HEK293T (cell line): ENCODE results near the gene XRCC6.

ENCODE experiments used
- CTCF ChIA-PET: fragments of 350-600 bp; formaldehyde crosslinking; extraction: SDS; loops from one replicate; lab custom pipeline; 2021; ENCODE audit warnings: antibody characterized with exemption, inconsistent platforms; lab: Yijun Ruan, JAX
- POLR2A ChIA-PET: fragments of 350-600 bp; formaldehyde crosslinking; extraction: SDS; loops from one replicate; lab custom pipeline; 2020; ENCODE audit warnings: antibody characterized with exemption, inconsistent platforms; lab: Yijun Ruan, JAX
- DNase-seq: peaks from one replicate; pipeline ENCODE4 v3.0.0; 2012; ENCODE audit warnings: mixed read lengths; ENCODE audit errors: extremely low spot score
- ARNT ChIP-seq: fragments of 450-650 bp; IDR thresholded peaks from 2 replicates; pipeline ENCODE4 v1.6.1; 2017; ENCODE audit warnings: mild to moderate bottlenecking
- BHLHE40 ChIP-seq: fragments of 450-650 bp; IDR thresholded peaks from 2 replicates; pipeline ENCODE4 v1.6.1; 2016; ENCODE audit warnings: mild to moderate bottlenecking, moderate library complexity, borderline replicate concordance
- CTBP1 ChIP-seq: fragments of 450-650 bp; IDR thresholded peaks from 2 replicates; pipeline ENCODE4 v1.6.1; 2016; ENCODE audit warnings: borderline replicate concordance
- ELF4 ChIP-seq: fragments of 450-650 bp; IDR thresholded peaks from 2 replicates; pipeline ENCODE4 v1.6.1; 2017; ENCODE audit warnings: antibody characterized with exemption
- FOXA1 ChIP-seq: fragments of 450-650 bp; IDR thresholded peaks from 2 replicates; pipeline ENCODE4 v1.6.1; 2016; ENCODE audit warnings: mild to moderate bottlenecking
- FOXK2 ChIP-seq: fragments of 450-650 bp; IDR thresholded peaks from 2 replicates; pipeline ENCODE4 v1.6.1; 2016; ENCODE audit warnings: mild to moderate bottlenecking
- FOXM1 ChIP-seq: fragments of 450-650 bp; IDR thresholded peaks from 2 replicates; pipeline ENCODE4 v1.6.1; 2017; ENCODE audit warnings: mild to moderate bottlenecking, borderline replicate concordance
- HDGF ChIP-seq: fragments of 450-650 bp; IDR thresholded peaks from 2 replicates; pipeline ENCODE4 v1.6.1; 2017; ENCODE audit warnings: antibody characterized with exemption, borderline replicate concordance
- L3MBTL2 ChIP-seq: fragments of 450-650 bp; conservative IDR thresholded peaks from 2 replicates; pipeline ENCODE4 v1.6.1; 2016; ENCODE audit warnings: mild to moderate bottlenecking
- LEF1 ChIP-seq: fragments of 450-650 bp; IDR thresholded peaks from 2 replicates; pipeline ENCODE4 v1.6.1; 2017; ENCODE audit warnings: mild to moderate bottlenecking, borderline replicate concordance
- NFRKB ChIP-seq: fragments of 450-650 bp; IDR thresholded peaks from 2 replicates; pipeline ENCODE4 v1.6.1; 2016; ENCODE audit warnings: mild to moderate bottlenecking, moderate library complexity
- PKNOX1 ChIP-seq: fragments of 450-650 bp; IDR thresholded peaks from 2 replicates; pipeline ENCODE4 v1.6.1; 2016
- SP1 ChIP-seq: fragments of 450-650 bp; IDR thresholded peaks from 2 replicates; pipeline ENCODE4 v1.6.1; 2017
- SUZ12 ChIP-seq: fragments of 450-650 bp; IDR thresholded peaks from 2 replicates; pipeline ENCODE4 v1.6.1; 2016; ENCODE audit warnings: mild to moderate bottlenecking
- TARDBP ChIP-seq: fragments of 450-650 bp; IDR thresholded peaks from 2 replicates; pipeline ENCODE4 v1.6.1; 2016
- ZNF384 ChIP-seq: fragments of 450-650 bp; IDR thresholded peaks from 2 replicates; pipeline ENCODE4 v1.6.1; 2016

Gene XRCC6

GRCh38 chr22:41687901-41688364 is 66.8 kb downstream of the XRCC6 start:
- peak; percentile 34 for DNase-seq
- ChIA-PET CTCF (interaction anchor here (1.0 to 3.9 kb wide), 2 partner anchors 9 to 15 kb away, joined by 3 to 15 read pairs; no protein-coding TSS in a partner anchor), POLR2A (interaction anchor here (0.5 to 3.3 kb wide), 18 partner anchors 10 to 371 kb away, joined by 3 to 39 read pairs (median 3); partner anchors contain the start of genes CCDC134, CENPM, SREBF2 and TOB2)
- TF ChIP-seq L3MBTL2 (peak; percentile 86), SP1 (no peak)

- TF ChIP-seq PKNOX1 = no peak
- no peak for TF ChIP-seq FOXK2
- no peak for TF ChIP-seq LEF1
- no peak for TF ChIP-seq FOXA1
- no peak for TF ChIP-seq SP1
- no peak for TF ChIP-seq FOXM1
- no peak for TF ChIP-seq SUZ12
- TF ChIP-seq NFRKB = no peak
- no peak for TF ChIP-seq HDGF
- peak; percentile 63; the same call in 1 of the 2 replicates for TF ChIP-seq L3MBTL2
- TF ChIP-seq CTBP1 = no peak
- TF ChIP-seq ELF4 = peak; percentile 44; the same call in 1 of the 2 replicates
- TF ChIP-seq BHLHE40 = no peak
- ChIA-PET CTCF (interaction anchor here (1.0 to 3.9 kb wide), 2 partner anchors 9 to 16 kb away, joined by 3 to 15 read pairs; no protein-coding TSS in a partner anchor), POLR2A (interaction anchor here (0.5 to 3.3 kb wide), 20 partner anchors 9 to 371 kb away, joined by 3 to 39 read pairs (median 3); partner anchors contain the start of genes CCDC134, CENPM, SREBF2 and TOB2)
- DNase-seq = peak; percentile 89
Observed at GRCh38 chr22:41688365-41689211, 67.5 kb downstream of the XRCC6 start, which contains the start of gene SNU13. SNU13 (minus strand) TSS chr22:41688867; CDS start chr22:41688796, 71 bp downstream.

GRCh38 chr22:41690476-41690875 is 69.4 kb downstream of the XRCC6 start:
- no peak for DNase-seq
- POLR2A ChIA-PET = no interaction called here
- CTCF ChIA-PET = no interaction called here
- TF ChIP-seq CTBP1 (no peak), ARNT (no peak), FOXK2 (no peak), BHLHE40 (no peak), SP1 (no peak)

GRCh38 chr22:41695211-41695610 is 74.1 kb downstream of the XRCC6 start:
- CTCF ChIA-PET = no interaction called here
- POLR2A ChIA-PET = no interaction called here
- TF ChIP-seq FOXA1 = no peak
- DNase-seq = no peak

- TF ChIP-seq ZNF384 (no peak), FOXA1 (no peak), BHLHE40 (no peak), TARDBP (no peak), ELF4 (no peak), LEF1 (no peak), CTBP1 (no peak), SP1 (no peak), HDGF (no peak), FOXK2 (no peak), FOXM1 (no peak), ARNT (no peak), L3MBTL2 (no peak), SUZ12 (no peak), NFRKB (no peak), PKNOX1 (no peak)
- ChIA-PET POLR2A (interaction anchor here (1.0 to 3.3 kb wide), 9 partner anchors 8 to 250 kb away, joined by 3 to 33 read pairs (median 8); partner anchors contain the start of genes CCDC134, CENPM, SNU13 and SREBF2), CTCF (interaction anchor here (0.9 to 2.9 kb wide), 27 partner anchors 9 to 416 kb away, joined by 3 to 37 read pairs (median 5); partner anchors contain the start of genes CCDC134, SHISA8 and SNU13)
- DNase-seq = no peak
Observed at GRCh38 chr22:41696703-41697102, 75.6 kb downstream of the XRCC6 start.

- CTCF ChIA-PET = interaction anchor here (0.5 to 2.9 kb wide), 38 partner anchors 10 to 416 kb away, joined by 3 to 37 read pairs (median 4); partner anchors contain the start of genes CCDC134, SHISA8 and SNU13
- TF ChIP-seq ARNT (no peak), L3MBTL2 (no peak), NFRKB (no peak)
- POLR2A ChIA-PET = interaction anchor here (0.8 to 3.3 kb wide), 16 partner anchors 9 to 394 kb away, joined by 3 to 33 read pairs (median 4); partner anchors contain the start of genes CCDC134, CENPM, DESI1 and NDUFA6
- DNase-seq = peak; percentile 90
Observed at GRCh38 chr22:41697126-41697775, 76.2 kb downstream of the XRCC6 start.
